SK-N-MC (cell line): Measurements from ENCODE around the gene GCH1.

ENCODE experiments used
- DNase-seq: peaks from one replicate; pipeline ENCODE4 v3.0.0-alpha.2; 2011; ENCODE audit warnings: low read depth, low spot score
- H3K27ac ChIP-seq: fragments of 200-600 bp; sonication (generic); 2 replicates; pipeline ENCODE4 v1.5.1; 2016; ENCODE audit warnings: mixed run types
- H3K36me3 ChIP-seq: fragments of 200-600 bp; sonication (generic); 2 replicates; pipeline ENCODE4 v1.6.1; 2017; ENCODE audit warnings: antibody characterized with exemption, low read length, mixed read lengths; ENCODE audit not compliant: insufficient read depth
- H3K4me3 ChIP-seq: fragments of 200-600 bp; sonication (generic); 2 replicates; pipeline ENCODE4 v1.5.1; 2016
- H3K9ac ChIP-seq: fragments of 200-600 bp; sonication (generic); 2 replicates; pipeline ENCODE4 v1.8.0; 2017; ENCODE audit warnings: mixed run types, mixed read lengths; ENCODE audit not compliant: insufficient read length
- H3K9me3 ChIP-seq: fragments of 200-600 bp; sonication (generic); 2 replicates; pipeline ENCODE4 v1.6.1; 2017; ENCODE audit warnings: low read depth, mild to moderate bottlenecking, antibody characterized with exemption, low read length, moderate library complexity, mixed read lengths
- EZH2 ChIP-seq: fragments of 200-600 bp; sonication (generic); IDR thresholded peaks from one replicate; pipeline ENCODE4 v1.6.1; 2017; ENCODE audit warnings: antibody characterized with exemption
- FOXP2 ChIP-seq: optimal IDR thresholded peaks from 2 replicates; pipeline ENCODE3; 2011; ENCODE audit warnings: mild to moderate bottlenecking, moderate library complexity; ENCODE audit not compliant: insufficient read depth; ENCODE audit errors: extremely low read length, control extremely low read depth
- POLR2AphosphoS5 ChIP-seq: IDR thresholded peaks from 2 replicates; pipeline ENCODE4 v1.6.1; 2012; ENCODE audit warnings: mild to moderate bottlenecking, low read depth, low read length, borderline replicate concordance

GCH1 gene

GRCh38 chr14:54839701-54840119 lies 62.9 kb downstream of the GCH1 start:
- H3K36me3 ChIP-seq, result 0 out of 2 replicates have a peak, but pooled peaks cover 4% of the 10 kb centered on the region
- no peak overlapping the region for H3K4me3 ChIP-seq
- no peak for DNase-seq
- TF ChIP-seq EZH2, result no peak
- no peak for TF ChIP-seq POLR2AphosphoS5
- no peak for TF ChIP-seq FOXP2
- H3K9ac ChIP-seq, result no peak overlapping the region
- H3K27ac ChIP-seq, result no peak overlapping the region
- H3K9me3 ChIP-seq, result no peaks in the 10 kb centered on the region

GRCh38 chr14:54838931-54839512 lies 63.6 kb downstream of the GCH1 start:
- 0 out of 2 replicates have a peak, but pooled peaks cover 4% of the 10 kb centered on the region for H3K36me3 ChIP-seq
- TF ChIP-seq FOXP2 (no peak), POLR2AphosphoS5 (no peak), EZH2 (no peak)

GRCh38 chr14:54837508-54838149 lies 65.0 kb downstream of the GCH1 start:
- H3K9ac ChIP-seq, result no peak overlapping the region
- no peaks in the 10 kb centered on the region for H3K9me3 ChIP-seq
- H3K27ac ChIP-seq, result no peak overlapping the region
- no peak for DNase-seq
- H3K36me3 ChIP-seq, result 0 out of 2 replicates have a peak, but pooled peaks cover 4% of the 10 kb centered on the region
- TF ChIP-seq EZH2 (no peak), FOXP2 (no peak), POLR2AphosphoS5 (no peak)
- H3K4me3 ChIP-seq, result no peak overlapping the region

More at GRCh38 chr14:54838931-54839512, 63.6 kb downstream of the GCH1 start:
- no peak for DNase-seq
- no peaks in the 10 kb centered on the region for H3K9me3 ChIP-seq
- H3K9ac ChIP-seq, result no peak overlapping the region
- no peak overlapping the region for H3K4me3 ChIP-seq
- no peak overlapping the region for H3K27ac ChIP-seq

GRCh38 chr14:54836231-54836630 lies 66.4 kb downstream of the GCH1 start:
- Histone ChIP-seq H3K9ac (no peak overlapping the region), H3K4me3 (no peak overlapping the region), H3K36me3 (0 out of 2 replicates have a peak, but pooled peaks cover 4% of the 10 kb centered on the region), H3K9me3 (no peaks in the 10 kb centered on the region), H3K27ac (no peak overlapping the region)
- no peak for DNase-seq
- TF ChIP-seq EZH2, result no peak
- no peak for TF ChIP-seq FOXP2
- TF ChIP-seq POLR2AphosphoS5, result no peak

- Histone ChIP-seq H3K36me3 (no peaks in the 10 kb centered on the region), H3K9ac (no peak overlapping the region), H3K9me3 (no peaks in the 10 kb centered on the region), H3K4me3 (no peak overlapping the region), H3K27ac (no peak overlapping the region)
- no peak for DNase-seq
- no peak for TF ChIP-seq POLR2AphosphoS5
- no peak for TF ChIP-seq EZH2
- no peak for TF ChIP-seq FOXP2
Observed at GRCh38 chr14:54834727-54835126, 67.9 kb downstream of the GCH1 start.

GRCh38 chr14:54834081-54834480 lies 68.5 kb downstream of the GCH1 start:
- TF ChIP-seq POLR2AphosphoS5 (no peak), EZH2 (no peak), FOXP2 (no peak)
- no peaks in the 10 kb centered on the region for H3K36me3 ChIP-seq
- no peak for DNase-seq
- H3K27ac ChIP-seq, result no peak overlapping the region
- H3K9ac ChIP-seq, result no peak overlapping the region
- no peak overlapping the region for H3K4me3 ChIP-seq
- no peaks in the 10 kb centered on the region for H3K9me3 ChIP-seq

- no peak for TF ChIP-seq EZH2
- no peak for TF ChIP-seq POLR2AphosphoS5
- TF ChIP-seq FOXP2, result no peak
- Histone ChIP-seq H3K9ac (no peak overlapping the region), H3K9me3 (no peaks in the 10 kb centered on the region), H3K36me3 (no peaks in the 10 kb centered on the region), H3K4me3 (no peak overlapping the region), H3K27ac (no peak overlapping the region)
- DNase-seq, result no peak
Observed at GRCh38 chr14:54830650-54831049, 72.0 kb downstream of the GCH1 start.

GRCh38 chr14:54829486-54830224 lies 73.0 kb downstream of the GCH1 start:
- Histone ChIP-seq H3K4me3 (no peak overlapping the region), H3K9ac (no peak overlapping the region), H3K9me3 (no peaks in the 10 kb centered on the region), H3K27ac (no peak overlapping the region), H3K36me3 (no peaks in the 10 kb centered on the region)
- TF ChIP-seq FOXP2, result no peak
- no peak for TF ChIP-seq POLR2AphosphoS5
- no peak for TF ChIP-seq EZH2
- DNase-seq, result no peak
